Fibroblast of lung (primary cell): ENCODE data around the gene CAMK2B.

Experiments
- CTCF ChIP-seq, 2 donors: IDR thresholded peaks in 1 of 2; conservative IDR thresholded peaks in 1 of 2; 1 replicate in 1 of 2; 2 replicates in 1 of 2; pipeline ENCODE4 v1.5.1; 2011 to 2012; ENCODE audit warnings: low read length in 2 of 2, control low read depth in 1 of 2, inconsistent platforms in 1 of 2, low read depth in 1 of 2, mild to moderate bottlenecking in 1 of 2
- EZH2 ChIP-seq: IDR thresholded peaks from 2 replicates; pipeline ENCODE4 v1.5.1; 2012; ENCODE audit warnings: low read length, control low read depth, mild to moderate bottlenecking; ENCODE audit errors: missing control alignments

- TF ChIP-seq CTCF (conservative IDR thresholded peaks at IDR 0.05 in 1 of 2, IDR thresholded peaks at IDR 0.05 in 1 of 2; ENCODE audit: low read depth in 1 of 2, low read length in 2 of 2): no peak
- TF ChIP-seq EZH2: no peak
These were observed 149.7 kb downstream of the CAMK2B start for GRCh38 chr7:44175730-44176129.
